ENCODE measurements around the gene ACSM6. TPM values are rescaled to one million over a fixed set of nuclear protein-coding genes. Genes with fewer than 3 reads are reported as not detected.

The ACSM6 gene
- polyA plus RNA-seq, 1 of the 3 experiments (the other 2 are of a cell fraction), result not detected

DNA sequence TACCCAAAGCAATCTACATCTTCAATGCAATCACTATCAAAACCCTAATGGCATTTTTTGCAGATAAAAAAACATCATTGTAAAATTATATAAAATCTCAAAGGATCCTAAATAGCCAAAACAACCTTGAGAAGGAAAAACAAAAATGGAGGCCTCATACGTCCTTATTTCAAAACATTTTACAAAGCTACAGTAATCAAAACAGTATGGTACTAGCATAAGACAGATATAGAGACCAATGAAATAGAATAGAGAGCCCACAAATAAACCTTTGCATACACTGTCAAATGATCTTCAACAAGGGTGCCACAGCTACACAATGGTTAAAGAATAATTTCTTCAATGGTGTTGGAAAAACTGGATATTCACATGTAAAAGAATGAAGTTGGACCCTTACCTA is 62.2 kb downstream of the ACSM6 start:
- H3K4me3 ChIP-seq (ENCODE audit: low read depth in 2 of 2, low read length in 1 of 2), result no peak overlapping the region
- no peak for DNase-seq
- peaks cover 4% of the 10 kb centered on the region; the same call in 1 of the 2 replicates for H3K9me3 ChIP-seq
- POLR2A ChIA-PET, result no interaction called here
- H3K9ac ChIP-seq, result no peak overlapping the region
- CTCF ChIA-PET, result interaction anchor here (1.4 to 3.5 kb wide), 2 partner anchors 10 to 13 kb away, joined by 4 to 14 read pairs; no protein-coding TSS in a partner anchor
- H3K4me1 ChIP-seq (ENCODE audit: control insufficient read depth in 1 of 2, insufficient read depth in 2 of 2, low read depth in 1 of 2, low read length in 1 of 2), result peaks cover 0 to 20% of the 10 kb centered on the region in 2 experiments; a peak in 3 of 4 replicates
- H3F3A ChIP-seq (replicated peaks; ENCODE audit: insufficient read depth), result peaks cover 17% of the 10 kb centered on the region
- H3K36me3 ChIP-seq (replicated peaks in 1 of 2; ENCODE audit: control insufficient read depth in 1 of 2, insufficient read depth in 2 of 2, low read length in 1 of 2), result peaks cover 0 to 49% of the 10 kb centered on the region in 2 experiments
- no peaks in the 10 kb centered on the region for H3K9me2 ChIP-seq
- TF ChIP-seq GABPA (IDR thresholded peaks at IDR 0.05; ENCODE audit: low read depth), result no peak
- no peak for TF ChIP-seq TEAD4 (IDR thresholded peaks at IDR 0.05; ENCODE audit: borderline replicate concordance, insufficient read depth)
- TF ChIP-seq ELF1 (IDR thresholded peaks at IDR 0.05), result no peak
- TF ChIP-seq NRF1 (IDR thresholded peaks at IDR 0.05; ENCODE audit: low read depth, low read length), result no peak
- no peak for TF ChIP-seq JUND (IDR thresholded peaks at IDR 0.05)
- TF ChIP-seq YY1 (IDR thresholded peaks at IDR 0.05; ENCODE audit: low read depth), result no peak
- TF ChIP-seq, protein P1, sequence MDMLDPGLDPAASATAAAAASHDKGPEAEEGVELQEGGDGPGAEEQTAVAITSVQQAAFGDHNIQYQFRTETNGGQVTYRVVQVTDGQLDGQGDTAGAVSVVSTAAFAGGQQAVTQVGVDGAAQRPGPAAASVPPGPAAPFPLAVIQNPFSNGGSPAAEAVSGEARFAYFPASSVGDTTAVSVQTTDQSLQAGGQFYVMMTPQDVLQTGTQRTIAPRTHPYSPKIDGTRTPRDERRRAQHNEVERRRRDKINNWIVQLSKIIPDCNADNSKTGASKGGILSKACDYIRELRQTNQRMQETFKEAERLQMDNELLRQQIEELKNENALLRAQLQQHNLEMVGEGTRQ (IDR thresholded peaks at IDR 0.05; ENCODE audit: borderline replicate concordance, low read depth, low read length), result no peak
- TF ChIP-seq RAD21 (IDR thresholded peaks at IDR 0.05; ENCODE audit: low read length), result no peak
- TF ChIP-seq, protein P2, sequence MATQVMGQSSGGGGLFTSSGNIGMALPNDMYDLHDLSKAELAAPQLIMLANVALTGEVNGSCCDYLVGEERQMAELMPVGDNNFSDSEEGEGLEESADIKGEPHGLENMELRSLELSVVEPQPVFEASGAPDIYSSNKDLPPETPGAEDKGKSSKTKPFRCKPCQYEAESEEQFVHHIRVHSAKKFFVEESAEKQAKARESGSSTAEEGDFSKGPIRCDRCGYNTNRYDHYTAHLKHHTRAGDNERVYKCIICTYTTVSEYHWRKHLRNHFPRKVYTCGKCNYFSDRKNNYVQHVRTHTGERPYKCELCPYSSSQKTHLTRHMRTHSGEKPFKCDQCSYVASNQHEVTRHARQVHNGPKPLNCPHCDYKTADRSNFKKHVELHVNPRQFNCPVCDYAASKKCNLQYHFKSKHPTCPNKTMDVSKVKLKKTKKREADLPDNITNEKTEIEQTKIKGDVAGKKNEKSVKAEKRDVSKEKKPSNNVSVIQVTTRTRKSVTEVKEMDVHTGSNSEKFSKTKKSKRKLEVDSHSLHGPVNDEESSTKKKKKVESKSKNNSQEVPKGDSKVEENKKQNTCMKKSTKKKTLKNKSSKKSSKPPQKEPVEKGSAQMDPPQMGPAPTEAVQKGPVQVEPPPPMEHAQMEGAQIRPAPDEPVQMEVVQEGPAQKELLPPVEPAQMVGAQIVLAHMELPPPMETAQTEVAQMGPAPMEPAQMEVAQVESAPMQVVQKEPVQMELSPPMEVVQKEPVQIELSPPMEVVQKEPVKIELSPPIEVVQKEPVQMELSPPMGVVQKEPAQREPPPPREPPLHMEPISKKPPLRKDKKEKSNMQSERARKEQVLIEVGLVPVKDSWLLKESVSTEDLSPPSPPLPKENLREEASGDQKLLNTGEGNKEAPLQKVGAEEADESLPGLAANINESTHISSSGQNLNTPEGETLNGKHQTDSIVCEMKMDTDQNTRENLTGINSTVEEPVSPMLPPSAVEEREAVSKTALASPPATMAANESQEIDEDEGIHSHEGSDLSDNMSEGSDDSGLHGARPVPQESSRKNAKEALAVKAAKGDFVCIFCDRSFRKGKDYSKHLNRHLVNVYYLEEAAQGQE (IDR thresholded peaks at IDR 0.05; ENCODE audit: low read depth, low read length), result no peak
- no peak overlapping the region for H2AFZ ChIP-seq (ENCODE audit: low read depth)
- H3K79me2 ChIP-seq (ENCODE audit: insufficient read depth), result peaks cover 41% of the 10 kb centered on the region; the same call in 1 of the 2 replicates
- H3K27me3 ChIP-seq (ENCODE audit: insufficient read depth), result no peaks in the 10 kb centered on the region
- no peak overlapping the region for H3K4me2 ChIP-seq
- no peak overlapping the region for H3K27ac ChIP-seq (ENCODE audit: low read depth in 2 of 2, low read length in 1 of 2)
- no peaks in the 10 kb centered on the region for H4K20me1 ChIP-seq (ENCODE audit: insufficient read depth)
- 91% methylated on average over 1 of the region's 1 CpG for WGBS (ENCODE audit: low lambda C conversion rate)

DNA sequence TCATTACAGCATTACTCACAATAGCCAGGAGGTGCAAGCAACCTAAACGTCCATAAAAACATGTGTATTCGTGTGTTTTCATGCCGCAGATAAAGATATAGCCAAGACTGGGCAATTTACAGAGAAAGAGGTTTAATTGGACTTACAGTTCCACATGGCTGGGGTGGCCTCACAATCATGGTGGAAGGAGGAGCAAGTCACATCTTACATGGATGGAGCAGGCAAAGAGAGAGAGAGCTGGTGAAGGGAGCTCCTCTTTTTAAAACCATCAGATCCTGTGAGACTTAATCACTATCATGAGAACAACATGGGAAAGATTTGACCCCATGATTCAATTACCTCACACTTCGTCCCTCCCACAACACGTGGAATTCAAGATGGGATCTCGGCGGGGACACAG is 63.8 kb downstream of the ACSM6 start:
- 99% methylated on average over 7 of the region's 7 CpGs for WGBS (ENCODE audit: low lambda C conversion rate)
- H3K36me3 ChIP-seq (replicated peaks in 1 of 2; ENCODE audit: control insufficient read depth in 1 of 2, insufficient read depth in 2 of 2, low read length in 1 of 2), result peaks cover 0 to 49% of the 10 kb centered on the region in 2 experiments

More for the DNA sequence above, 63.8 kb downstream of the ACSM6 start:
- ChIA-PET CTCF (interaction anchor here (0.9 to 3.5 kb wide), 3 partner anchors 11 to 105 kb away, joined by 3 to 14 read pairs (median 3); no protein-coding TSS in a partner anchor), POLR2A (no interaction called here)
- peaks cover 31% of the 10 kb centered on the region; the same call in 1 of the 2 replicates for H3K79me2 ChIP-seq (ENCODE audit: insufficient read depth)
- H3K9ac ChIP-seq, result no peak overlapping the region
- H3K4me2 ChIP-seq, result no peak overlapping the region
- H3K27me3 ChIP-seq (ENCODE audit: insufficient read depth), result no peaks in the 10 kb centered on the region
- H3K4me1 ChIP-seq (ENCODE audit: control insufficient read depth in 1 of 2, insufficient read depth in 2 of 2, low read depth in 1 of 2, low read length in 1 of 2), result peaks cover 0 to 24% of the 10 kb centered on the region in 2 experiments; a peak in 3 of 4 replicates
- H3F3A ChIP-seq (replicated peaks; ENCODE audit: insufficient read depth), result peaks cover 17% of the 10 kb centered on the region
- no peak overlapping the region for H3K27ac ChIP-seq (ENCODE audit: low read depth in 2 of 2, low read length in 1 of 2)
- H3K9me3 ChIP-seq, result peaks cover 4% of the 10 kb centered on the region; the same call in 1 of the 2 replicates
- H3K9me2 ChIP-seq, result no peaks in the 10 kb centered on the region
- no peak overlapping the region for H2AFZ ChIP-seq (ENCODE audit: low read depth)
- no peak for DNase-seq
- TF ChIP-seq RAD21 (IDR thresholded peaks at IDR 0.05; ENCODE audit: low read length) (no peak), TCF12 (IDR thresholded peaks at IDR 0.05) (no peak), SIN3A (IDR thresholded peaks at IDR 0.05; ENCODE audit: borderline replicate concordance, low read depth, low read length) (no peak), FOXJ3 (CRISPR knock-in tag; IDR thresholded peaks at IDR 0.05) (no peak), TAF1 (IDR thresholded peaks at IDR 0.05; ENCODE audit: borderline replicate concordance, low read depth, low read length) (no peak), POLR2AphosphoS5 (IDR thresholded peaks at IDR 0.05; ENCODE audit: low read depth, low read length) (no peak), MXI1 (IDR thresholded peaks at IDR 0.05; ENCODE audit: low read depth, low read length) (no peak), EZH2phosphoT487 (IDR thresholded peaks at IDR 0.05; ENCODE audit: borderline replicate concordance, low read depth) (no peak), RFX5 (IDR thresholded peaks at IDR 0.05; ENCODE audit: low read length) (no peak)
- TF ChIP-seq, protein P3, sequence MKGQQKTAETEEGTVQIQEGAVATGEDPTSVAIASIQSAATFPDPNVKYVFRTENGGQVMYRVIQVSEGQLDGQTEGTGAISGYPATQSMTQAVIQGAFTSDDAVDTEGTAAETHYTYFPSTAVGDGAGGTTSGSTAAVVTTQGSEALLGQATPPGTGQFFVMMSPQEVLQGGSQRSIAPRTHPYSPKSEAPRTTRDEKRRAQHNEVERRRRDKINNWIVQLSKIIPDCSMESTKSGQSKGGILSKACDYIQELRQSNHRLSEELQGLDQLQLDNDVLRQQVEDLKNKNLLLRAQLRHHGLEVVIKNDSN (IDR thresholded peaks at IDR 0.05; ENCODE audit: borderline replicate concordance, low read depth), result no peak
- TF ChIP-seq, protein P4, sequence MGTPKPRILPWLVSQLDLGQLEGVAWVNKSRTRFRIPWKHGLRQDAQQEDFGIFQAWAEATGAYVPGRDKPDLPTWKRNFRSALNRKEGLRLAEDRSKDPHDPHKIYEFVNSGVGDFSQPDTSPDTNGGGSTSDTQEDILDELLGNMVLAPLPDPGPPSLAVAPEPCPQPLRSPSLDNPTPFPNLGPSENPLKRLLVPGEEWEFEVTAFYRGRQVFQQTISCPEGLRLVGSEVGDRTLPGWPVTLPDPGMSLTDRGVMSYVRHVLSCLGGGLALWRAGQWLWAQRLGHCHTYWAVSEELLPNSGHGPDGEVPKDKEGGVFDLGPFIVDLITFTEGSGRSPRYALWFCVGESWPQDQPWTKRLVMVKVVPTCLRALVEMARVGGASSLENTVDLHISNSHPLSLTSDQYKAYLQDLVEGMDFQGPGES (IDR thresholded peaks at IDR 0.05; ENCODE audit: low read depth, low read length), result no peak
- TF ChIP-seq, protein P5, sequence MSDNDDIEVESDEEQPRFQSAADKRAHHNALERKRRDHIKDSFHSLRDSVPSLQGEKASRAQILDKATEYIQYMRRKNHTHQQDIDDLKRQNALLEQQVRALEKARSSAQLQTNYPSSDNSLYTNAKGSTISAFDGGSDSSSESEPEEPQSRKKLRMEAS (IDR thresholded peaks at IDR 0.05; ENCODE audit: low read depth), result no peak
- TF ChIP-seq, protein P1 (IDR thresholded peaks at IDR 0.05; ENCODE audit: borderline replicate concordance, low read depth, low read length), result no peak
- H4K20me1 ChIP-seq (ENCODE audit: insufficient read depth), result no peaks in the 10 kb centered on the region
- no peak overlapping the region for H3K4me3 ChIP-seq (ENCODE audit: low read depth in 2 of 2, low read length in 1 of 2)
